Superior temporal gyrus (tissue), 1 donor: ENCODE data around the gene ARF1.

ENCODE experiments used
- DNase-seq: peaks from one replicate; pipeline ENCODE4 v3.0.0-alpha.2; 2016; ENCODE audit errors: extremely low spot score

Gene ARF1

GRCh38 chr1:228082214-228082917, at the start of gene ARF1:
Gene ARF1, plus strand, starts transcription at chr1:228082708. Its CDS starts 14,407 bp downstream, at chr1:228097115.
- DNase-seq = peak; percentile 95

GRCh38 chr1:228033376-228033775, 49.1 kb upstream of the ARF1 start:
- DNase-seq = no peak

GRCh38 chr1:228034954-228035837, 47.3 kb upstream of the ARF1 start:
- DNase-seq = no peak

GRCh38 chr1:228035844-228036243, 46.7 kb upstream of the ARF1 start:
- no peak for DNase-seq

DNA sequence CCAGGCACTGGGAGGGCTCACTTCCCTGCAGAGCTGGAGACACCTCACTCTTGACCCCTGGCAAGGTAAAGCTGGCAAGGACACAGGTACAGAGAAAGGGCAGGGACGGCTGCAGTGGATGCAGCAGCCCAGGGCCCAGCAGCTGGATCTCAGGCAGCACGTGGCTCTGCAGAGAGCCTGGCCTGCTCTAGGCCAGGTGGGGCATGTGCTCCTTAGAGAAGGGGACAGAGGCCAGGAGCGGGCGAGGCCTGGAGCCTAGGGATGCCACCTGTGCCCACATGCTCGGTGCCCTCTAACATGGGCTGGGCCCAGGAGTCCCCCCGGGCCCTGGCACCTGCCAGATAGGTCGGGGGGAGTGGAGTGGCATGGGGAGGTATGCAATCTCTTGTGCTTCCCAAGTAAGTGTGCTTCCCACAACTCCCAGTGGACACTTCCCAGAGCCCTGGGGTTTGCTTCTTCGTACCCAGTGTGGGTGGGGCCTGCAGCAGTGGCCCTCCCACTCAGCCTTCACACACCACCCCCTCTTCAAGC, 45.7 kb upstream of the ARF1 start:
- DNase-seq = no peak

DNA sequence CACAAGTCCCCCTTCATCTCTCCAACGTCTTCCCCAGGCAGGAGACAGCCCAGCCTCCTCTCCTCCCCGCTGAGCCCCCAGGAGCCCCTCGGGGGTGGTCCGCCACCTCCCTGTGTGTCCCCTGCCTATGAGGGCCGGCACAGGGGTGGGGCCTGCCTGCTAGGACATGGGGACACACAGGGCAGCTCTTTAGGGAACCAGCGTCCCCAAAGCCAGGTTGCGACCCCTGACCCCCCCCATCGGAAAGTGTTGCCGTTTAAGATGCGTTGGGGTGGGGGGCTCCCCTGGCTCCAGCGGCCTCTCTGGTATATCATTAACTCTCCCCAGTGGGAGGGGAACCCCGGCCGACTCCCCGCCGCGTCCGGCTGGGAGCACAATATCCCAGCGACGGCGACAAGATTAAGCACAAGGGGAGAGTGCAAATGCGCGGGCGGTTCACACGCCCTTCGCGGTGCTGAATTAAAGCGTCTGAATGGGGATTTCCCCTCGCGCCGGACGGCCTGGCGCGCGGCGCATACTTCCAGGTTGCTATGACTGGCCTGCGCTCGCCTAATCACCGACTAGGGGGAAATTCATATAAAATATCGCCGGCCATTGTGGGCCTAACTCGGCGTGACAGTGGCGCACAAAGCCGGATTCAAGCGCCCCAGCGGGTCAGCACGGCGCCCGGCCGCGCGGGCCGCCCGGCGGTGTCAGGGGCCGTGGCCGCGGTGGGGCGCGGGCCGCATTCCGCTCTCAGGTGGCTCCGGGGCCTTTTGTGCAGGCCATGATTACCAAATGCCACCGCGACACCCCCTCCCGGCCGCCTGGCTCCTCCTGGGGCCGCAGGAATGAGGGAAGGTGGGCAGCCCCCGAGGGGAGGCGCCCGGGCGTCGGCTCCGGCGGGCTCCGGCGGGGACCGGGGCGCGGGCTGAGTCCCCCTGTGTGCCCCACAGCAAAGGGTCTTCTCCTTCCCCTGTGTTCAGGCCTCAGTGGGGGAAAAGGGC, 44.8 kb upstream of the ARF1 start:
- DNase-seq = no peak

- DNase-seq = no peak
Measured at GRCh38 chr1:228038387-228039005, 44.0 kb upstream of the ARF1 start.

DNA sequence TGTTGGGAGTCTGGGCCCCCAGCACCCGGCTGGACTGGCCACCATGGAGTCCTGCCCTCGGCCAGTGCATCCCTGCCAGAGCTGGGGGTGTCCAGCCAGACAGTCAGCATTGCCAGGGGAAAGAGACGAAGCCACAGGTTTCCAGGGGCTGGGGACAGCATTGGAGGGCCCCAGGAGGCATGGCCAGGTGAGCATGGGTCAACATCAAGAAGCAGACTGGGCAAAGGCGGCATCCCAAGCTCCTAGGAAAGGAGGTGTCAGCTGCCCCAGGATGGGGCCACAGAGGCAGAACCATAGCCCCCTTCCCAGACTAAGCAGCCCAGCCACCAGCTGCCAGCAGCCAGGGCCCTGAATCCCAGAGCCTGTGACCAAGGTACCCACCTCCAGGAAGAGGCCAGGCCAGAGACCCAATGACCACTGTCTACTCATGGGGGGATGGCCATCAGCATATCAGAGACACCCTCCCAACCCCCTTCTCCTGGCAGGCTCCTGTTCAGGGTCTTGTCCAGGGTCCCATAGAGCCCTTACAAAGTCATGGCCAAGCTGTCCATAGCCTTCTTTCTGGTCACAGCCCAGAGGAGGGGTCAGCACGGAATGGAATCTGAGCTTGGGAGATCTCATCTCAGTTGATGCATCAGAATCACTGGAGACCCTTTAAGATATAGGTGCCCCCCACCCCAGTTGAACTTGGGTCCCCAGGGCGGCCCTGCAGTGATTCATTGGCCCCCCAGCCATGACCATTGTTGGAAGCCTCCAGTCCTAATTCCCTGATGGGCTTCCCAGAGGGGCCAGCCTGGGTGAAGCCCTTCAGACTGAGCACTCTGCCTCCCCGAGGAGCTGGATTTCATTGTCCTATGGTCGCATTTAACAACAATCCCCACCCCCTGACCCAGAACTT, 43.3 kb upstream of the ARF1 start:
- no peak for DNase-seq

DNA sequence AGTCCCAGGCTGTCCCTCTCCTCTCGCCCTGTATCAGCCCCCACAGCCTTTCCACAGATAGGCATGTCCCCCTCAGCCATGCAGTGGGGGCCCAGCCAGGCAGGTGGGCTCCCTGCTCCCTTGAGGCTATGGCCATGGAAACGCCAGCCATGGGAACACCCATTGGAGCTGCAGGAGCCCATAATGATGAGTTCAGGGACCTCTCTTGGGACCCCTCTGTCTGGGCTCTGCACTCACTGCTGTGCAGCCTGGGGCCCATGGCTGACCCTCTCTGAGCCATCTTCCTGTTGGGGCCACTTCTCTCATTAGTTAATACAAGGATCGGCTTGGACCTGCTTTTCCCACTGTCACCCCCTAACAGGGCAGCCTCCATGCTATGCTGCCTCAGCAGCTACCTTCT, 42.5 kb upstream of the ARF1 start:
- DNase-seq = no peak

GRCh38 chr1:228041316-228041715, 41.2 kb upstream of the ARF1 start:
- no peak for DNase-seq

- no peak for DNase-seq
Measured at GRCh38 chr1:228042508-228042907, 40.0 kb upstream of the ARF1 start.

GRCh38 chr1:228043281-228043848, 39.1 kb upstream of the ARF1 start:
- DNase-seq = no peak

GRCh38 chr1:228044961-228045360, 37.5 kb upstream of the ARF1 start:
- no peak for DNase-seq

- DNase-seq = no peak
Measured at GRCh38 chr1:228045405-228045804, 37.1 kb upstream of the ARF1 start.

- no peak for DNase-seq
Measured at GRCh38 chr1:228045871-228046270, 36.6 kb upstream of the ARF1 start.

GRCh38 chr1:228046421-228047182, 35.9 kb upstream of the ARF1 start:
- DNase-seq = no peak

DNA sequence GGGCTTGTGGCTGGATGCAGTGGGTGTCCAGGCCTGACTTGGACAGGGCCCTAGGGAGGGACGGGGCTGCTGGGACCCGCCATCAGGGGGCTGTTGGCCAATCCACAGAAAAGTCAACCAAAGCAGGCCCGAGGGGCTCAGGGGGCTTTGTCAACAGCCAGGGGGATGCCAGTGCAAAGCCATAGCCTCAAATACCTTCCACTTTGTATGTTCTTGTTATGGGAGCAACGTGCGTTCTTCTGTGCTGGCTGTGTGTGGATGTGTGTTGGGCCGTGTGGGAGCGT, 35.4 kb upstream of the ARF1 start:
- DNase-seq = no peak

DNA sequence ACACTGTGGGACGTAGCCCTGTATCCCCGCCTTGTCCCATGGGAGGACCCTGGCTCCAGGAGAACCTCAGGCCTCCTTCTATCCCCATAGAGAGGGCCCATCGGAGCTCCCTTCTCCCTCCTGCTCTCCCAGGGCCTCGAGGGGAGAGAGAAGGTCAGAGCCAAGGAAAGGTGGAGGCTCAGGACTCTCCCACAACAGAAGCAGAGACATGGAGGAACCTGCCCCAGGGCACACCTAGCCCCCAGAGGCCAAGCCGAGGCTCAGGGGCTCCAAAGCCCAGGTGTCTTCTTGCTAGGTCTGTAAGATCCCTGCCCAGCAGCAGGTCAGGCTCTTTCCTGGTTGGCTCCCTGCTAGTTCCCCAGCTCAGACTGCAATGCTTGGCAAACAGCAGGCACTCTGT, 34.4 kb upstream of the ARF1 start:
- no peak for DNase-seq

DNA sequence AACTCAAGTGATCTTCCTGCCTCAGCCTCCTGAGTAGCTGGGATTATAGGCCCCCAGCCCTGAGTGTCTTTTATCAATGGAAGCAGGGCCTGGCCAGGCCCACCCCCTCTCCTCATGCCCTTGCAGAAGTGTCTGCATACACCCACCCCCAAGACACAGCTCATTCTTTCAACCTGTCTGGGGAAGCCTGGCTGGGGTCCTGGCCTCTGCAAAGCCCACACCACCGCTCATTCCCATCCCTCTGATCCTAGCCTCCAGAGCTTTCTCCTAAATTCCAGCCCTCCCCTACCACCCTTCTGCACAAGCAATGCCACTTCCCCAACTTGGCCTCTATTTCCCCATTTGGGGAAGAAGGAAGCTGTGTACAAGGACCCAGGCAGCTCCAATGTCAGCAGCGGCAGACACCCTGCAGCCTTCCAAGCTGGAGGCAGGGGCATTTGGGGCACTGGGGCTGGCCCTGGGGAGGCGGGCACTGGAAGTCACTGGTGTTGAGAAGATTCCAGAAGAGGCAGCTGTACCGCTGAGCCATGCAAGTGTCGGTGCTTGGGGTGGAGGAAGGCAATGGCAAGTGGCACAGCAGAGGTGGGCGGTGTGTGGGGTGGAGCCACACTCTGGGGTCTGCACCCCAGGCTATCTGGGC, 33.7 kb upstream of the ARF1 start:
- no peak for DNase-seq
